GM20431 (cell line): ENCODE results near the gene PCDHAC2.

Source experiments
- in situ Hi-C: fragments of 300-500 bp; cut with MseI, MboI; formaldehyde crosslinking; loops from one replicate; pipeline ENCODE4 v1.15.0; 2020; ENCODE audit warnings: low sequenced_read_pairs; ENCODE audit not compliant: unreplicated experiment

The PCDHAC2 gene

GRCh38 chr5:140966293-140967225 is at the start of gene PCDHAC2:
Gene PCDHAC2 (plus strand): TSS chr5:140966476. CDS start chr5:140966767, 291 bp downstream.
- in situ Hi-C loops: no loop called here

GRCh38 chr5:140923601-140924000 is 42.7 kb upstream of the PCDHAC2 start:
- in situ Hi-C loops: no loop called here

- in situ Hi-C loops: no loop called here
These were observed 40.4 kb upstream of the PCDHAC2 start, which contains the start of gene PCDHAC1 for GRCh38 chr5:140925806-140926442. Gene PCDHAC1 (plus strand): TSS chr5:140926299. CDS start chr5:140926893, 594 bp downstream.

- in situ Hi-C loops: no loop called here
These were observed 39.6 kb upstream of the PCDHAC2 start for GRCh38 chr5:140926443-140927227.

- in situ Hi-C loops: no loop called here
These were observed 39.1 kb upstream of the PCDHAC2 start for GRCh38 chr5:140927228-140927573.

- in situ Hi-C loops: no loop called here
These were observed 31.2 kb upstream of the PCDHAC2 start for GRCh38 chr5:140934964-140935606.

GRCh38 chr5:140946578-140946977 is 19.7 kb upstream of the PCDHAC2 start:
- in situ Hi-C loops: no loop called here

- in situ Hi-C loops: no loop called here
These were observed 14.6 kb upstream of the PCDHAC2 start for GRCh38 chr5:140951636-140952035.

- in situ Hi-C loops: no loop called here
These were observed 13.0 kb upstream of the PCDHAC2 start for GRCh38 chr5:140953234-140953633.

- in situ Hi-C loops: no loop called here
These were observed 4.1 kb upstream of the PCDHAC2 start for GRCh38 chr5:140962190-140962589.

- in situ Hi-C loops: no loop called here
These were observed 1.9 kb upstream of the PCDHAC2 start for GRCh38 chr5:140964356-140964755.

GRCh38 chr5:140965905-140966292 is 377 bp upstream of the PCDHAC2 start:
- in situ Hi-C loops: no loop called here

GRCh38 chr5:140967226-140967893 is 1.1 kb downstream of the PCDHAC2 start:
- in situ Hi-C loops: no loop called here

- in situ Hi-C loops: no loop called here
These were observed 3.6 kb downstream of the PCDHAC2 start for GRCh38 chr5:140969880-140970279.

- in situ Hi-C loops: no loop called here
These were observed 7.3 kb downstream of the PCDHAC2 start for GRCh38 chr5:140973550-140973949.

- in situ Hi-C loops: no loop called here
These were observed 10.7 kb downstream of the PCDHAC2 start for GRCh38 chr5:140977003-140977402.

- in situ Hi-C loops: no loop called here
These were observed 12.0 kb downstream of the PCDHAC2 start for GRCh38 chr5:140978260-140978659.

- in situ Hi-C loops: no loop called here
These were observed 12.7 kb downstream of the PCDHAC2 start for GRCh38 chr5:140978983-140979382.

GRCh38 chr5:140982083-140982716 is 15.9 kb downstream of the PCDHAC2 start:
- in situ Hi-C loops: no loop called here
